GM21576 (cell line): ENCODE measurements around the gene GRAMD1B.
A peak's percentile ranks its signal among the peaks of the same experiment; 100 is the strongest.
"Not testable (repeated sequence)": the region's sequence is repeated elsewhere in the genome, so short reads cannot be mapped to it uniquely, and the experiment has no call there.

ENCODE experiments used
- ATAC-seq: cut with Tn5 transposase; IDR thresholded peaks from one replicate; pipeline ENCODE4 v1.9.1; 2021; ENCODE audit warnings: mild to moderate bottlenecking, moderate library complexity; ENCODE audit not compliant: unreplicated experiment

Gene GRAMD1B

GRCh38 chr11:123505546-123506299 lies 75.7 kb downstream of the GRAMD1B start:
- ATAC-seq: no peak

DNA sequence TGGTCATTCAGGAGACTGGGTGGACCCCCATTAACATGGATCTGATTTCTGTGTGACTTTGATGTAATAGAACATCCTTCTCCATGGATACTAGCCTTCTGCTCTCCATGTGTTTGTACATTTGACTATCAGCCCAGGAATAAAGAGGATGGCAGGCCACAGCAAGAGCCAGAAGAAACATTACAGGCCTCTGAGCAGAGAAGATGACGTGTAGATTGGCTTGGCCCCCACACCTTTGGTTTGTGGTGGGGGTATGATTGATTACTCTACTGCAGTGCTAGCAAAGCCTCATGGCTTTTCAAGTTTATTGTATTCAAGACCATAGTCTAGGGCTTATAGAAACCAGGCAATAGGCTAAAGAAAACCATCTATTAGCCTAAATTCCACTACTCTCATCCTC lies 77.0 kb downstream of the GRAMD1B start:
- ATAC-seq: no peak

- no peak for ATAC-seq
Measured at GRCh38 chr11:123509737-123510578, 79.9 kb downstream of the GRAMD1B start.

DNA sequence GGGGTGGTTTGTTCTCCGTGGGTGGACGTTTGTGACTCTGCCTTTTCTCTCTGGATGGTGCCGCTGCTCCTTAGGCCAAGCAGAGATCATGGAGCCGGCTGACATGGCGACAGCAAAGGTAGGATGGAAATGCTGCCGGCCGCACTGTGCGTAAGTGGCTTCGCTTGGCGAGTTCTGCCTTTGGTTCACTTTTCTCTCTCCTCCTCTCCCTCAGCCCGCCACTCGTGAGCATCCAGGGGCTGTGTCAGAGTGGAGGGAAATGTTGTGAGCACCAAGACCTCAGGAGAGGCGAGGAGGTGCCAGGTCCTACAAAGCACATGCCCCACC lies 80.5 kb downstream of the GRAMD1B start:
- ATAC-seq: no peak

DNA sequence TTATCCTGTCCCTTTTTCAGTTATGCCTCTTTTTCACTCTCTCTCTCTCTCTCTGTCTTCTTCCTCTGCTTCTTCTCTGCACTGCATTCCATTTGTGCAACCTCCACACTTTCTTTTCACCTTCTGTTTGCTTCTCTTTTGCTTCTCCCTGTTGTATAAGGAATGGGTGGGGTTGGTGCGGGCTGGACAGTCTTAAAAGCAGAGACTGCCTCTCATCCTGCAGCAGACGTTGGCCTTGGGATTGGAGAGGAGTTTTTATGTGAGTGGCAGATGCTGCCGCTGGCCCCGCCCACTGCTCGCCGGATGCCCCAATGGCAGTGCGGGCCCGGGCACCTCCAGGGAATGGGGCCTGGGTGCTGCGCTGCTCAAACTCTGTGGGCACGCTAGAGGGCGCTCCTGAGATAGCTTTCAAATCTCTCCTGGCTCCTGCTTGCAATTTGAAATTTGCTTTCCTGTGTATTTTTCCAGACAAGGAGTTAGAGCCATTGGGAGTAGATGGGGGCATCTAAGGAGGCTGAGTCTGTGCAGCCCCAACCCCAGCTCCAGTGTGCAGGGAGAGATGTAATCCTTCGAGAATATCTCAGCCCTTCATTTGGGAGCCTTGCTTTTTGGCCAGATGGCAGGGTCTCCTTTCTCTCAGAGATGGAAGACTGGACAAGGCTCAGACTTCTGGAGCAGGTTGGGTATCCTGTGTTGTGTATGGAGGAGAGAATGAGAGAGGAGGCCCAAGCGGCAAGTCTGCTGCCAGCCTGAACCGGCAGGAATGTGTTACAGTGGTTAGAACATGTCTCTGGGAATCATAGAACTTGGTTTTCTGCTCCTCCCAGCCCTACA lies 81.2 kb downstream of the GRAMD1B start:
- ATAC-seq: peak; percentile 83

- ATAC-seq: not testable (repeated sequence)
Measured at GRCh38 chr11:123513309-123513708, 83.2 kb downstream of the GRAMD1B start.

DNA sequence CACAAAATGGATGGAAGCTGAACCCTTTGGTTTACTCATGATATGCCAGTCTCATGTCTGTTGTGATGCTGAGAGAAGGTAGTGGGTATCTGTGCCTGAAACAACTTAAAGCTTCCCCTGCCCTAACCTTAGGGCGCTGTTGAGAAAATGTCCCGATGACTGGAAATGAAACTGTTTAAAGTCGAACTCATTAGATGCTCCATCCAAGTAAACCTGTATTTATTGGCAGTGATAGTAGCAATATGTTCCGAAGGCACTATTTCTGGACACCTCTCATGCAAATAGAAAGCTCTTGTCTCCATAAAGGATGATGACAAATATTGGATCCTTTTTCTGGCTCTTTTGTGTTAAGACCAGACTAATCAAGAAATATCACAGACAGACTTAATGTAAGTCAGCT lies 86.2 kb downstream of the GRAMD1B start:
- no peak for ATAC-seq

GRCh38 chr11:123517559-123518364 lies 87.7 kb downstream of the GRAMD1B start:
- ATAC-seq: no peak

- peak; percentile 41 for ATAC-seq
Measured at GRCh38 chr11:123518496-123519054, 88.5 kb downstream of the GRAMD1B start.

DNA sequence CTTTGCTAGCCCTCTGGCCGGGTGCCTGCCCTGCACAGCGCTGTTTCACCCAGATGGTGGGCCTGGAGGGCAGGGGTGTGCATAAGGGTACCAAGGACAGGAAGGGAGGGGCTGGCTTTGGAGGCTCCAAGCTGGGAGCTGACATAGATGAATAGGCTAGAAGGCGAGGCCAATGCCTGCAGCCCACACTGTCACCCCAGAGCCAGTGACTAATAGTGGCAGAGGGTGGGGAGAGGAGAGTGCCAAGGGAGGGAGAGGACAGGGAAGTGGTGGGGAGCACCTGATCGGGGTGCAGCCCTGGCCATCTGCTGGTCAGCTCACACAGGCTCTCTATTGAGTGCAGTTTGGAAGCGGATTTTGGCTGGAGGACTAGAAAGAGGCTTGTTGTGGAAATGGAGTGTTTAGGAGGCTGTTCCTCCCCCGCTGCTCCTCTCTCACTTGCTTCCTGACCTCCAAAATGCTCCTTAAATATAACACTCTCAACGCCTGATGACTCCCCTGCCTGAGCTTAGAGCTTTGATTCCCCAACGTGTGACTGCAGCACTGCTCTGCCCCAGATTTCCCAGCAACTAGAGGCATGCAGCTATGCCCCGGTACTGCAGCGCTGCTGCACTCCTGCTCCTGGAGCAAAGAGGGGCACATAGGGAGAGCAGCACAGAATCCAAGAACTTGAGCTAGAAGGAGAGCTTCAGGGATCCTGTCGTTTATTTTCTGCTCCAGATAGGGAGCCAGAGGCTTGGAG lies 89.2 kb downstream of the GRAMD1B start:
- ATAC-seq: no peak

DNA sequence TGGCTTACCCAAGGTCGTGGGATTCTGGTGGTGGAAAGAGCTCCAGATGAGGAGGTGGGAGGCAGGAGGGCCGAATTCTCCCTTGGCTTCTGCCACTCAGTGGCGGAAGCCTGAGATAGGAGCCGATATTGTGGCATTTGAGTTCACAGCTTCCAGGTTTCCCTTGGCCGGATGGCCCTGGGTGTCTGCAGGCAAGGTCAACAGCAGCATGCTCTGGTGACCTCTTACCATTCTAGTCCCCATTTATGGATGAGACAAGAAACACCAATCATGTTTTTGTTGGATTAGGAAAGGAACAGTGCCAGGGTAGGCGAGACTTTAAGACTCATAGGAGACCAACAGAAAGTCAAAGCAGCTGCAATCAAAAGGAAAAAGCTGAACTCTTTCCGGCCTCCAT lies 89.7 kb downstream of the GRAMD1B start:
- ATAC-seq: no peak

GRCh38 chr11:123520476-123520875 lies 90.4 kb downstream of the GRAMD1B start:
- not testable (repeated sequence) for ATAC-seq

GRCh38 chr11:123521001-123521400 lies 90.9 kb downstream of the GRAMD1B start:
- no peak for ATAC-seq

GRCh38 chr11:123521930-123522329 lies 91.9 kb downstream of the GRAMD1B start:
- ATAC-seq: no peak

DNA sequence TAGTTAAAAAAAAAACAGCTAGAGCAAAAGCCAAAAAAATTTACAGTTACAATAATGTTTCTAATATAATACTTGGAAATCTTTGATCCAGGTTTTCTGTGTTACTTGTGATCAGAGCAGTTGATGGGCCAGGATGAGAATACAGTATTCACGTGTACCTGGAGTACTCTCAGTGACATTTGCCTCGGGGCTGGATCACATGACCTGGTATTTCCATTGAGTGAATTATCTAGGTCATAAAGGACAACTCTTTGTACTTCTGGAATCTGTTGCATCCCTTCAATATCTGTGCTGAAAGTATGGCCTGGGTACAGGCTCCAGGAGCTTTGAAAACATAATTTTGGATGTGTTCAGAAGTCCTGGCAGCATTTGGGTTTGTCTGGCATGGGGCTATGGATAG lies 93.5 kb downstream of the GRAMD1B start:
- no peak for ATAC-seq

GRCh38 chr11:123525097-123525496 lies 95.0 kb downstream of the GRAMD1B start:
- ATAC-seq: no peak

GRCh38 chr11:123525511-123525918 lies 95.4 kb downstream of the GRAMD1B start:
- ATAC-seq: no peak

GRCh38 chr11:123526027-123526805 lies 96.1 kb downstream of the GRAMD1B start:
- ATAC-seq: no peak

DNA sequence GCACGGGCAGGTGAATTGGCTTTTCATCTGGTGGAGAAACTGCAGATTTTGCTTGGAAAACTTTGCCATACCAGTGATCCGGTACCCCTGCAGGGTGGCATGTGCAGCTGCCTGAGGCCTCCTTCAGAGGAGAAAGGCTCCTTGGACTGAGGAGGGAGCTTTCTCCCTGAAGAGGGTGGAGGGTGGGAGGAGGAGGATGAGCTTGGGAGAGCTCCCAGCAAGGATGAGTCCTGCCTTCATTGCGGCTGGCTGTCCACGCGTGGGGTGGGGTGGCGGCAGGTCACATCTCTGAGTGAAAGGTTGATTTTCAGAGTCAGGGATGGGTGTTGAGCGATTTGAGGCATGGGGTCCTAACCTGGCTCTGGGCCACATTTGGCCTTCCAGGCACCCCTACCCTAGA lies 96.8 kb downstream of the GRAMD1B start:
- no peak for ATAC-seq
